Neutrophil (primary cell): ENCODE data around the gene CDH20.

Experiments
- H3K27ac ChIP-seq: fragments of 200-600 bp; sonication (generic); 2 replicates; pipeline ENCODE4 v1.5.1; 2016; ENCODE audit warnings: mild to moderate bottlenecking, moderate library complexity
- H3K27me3 ChIP-seq: fragments of 200-600 bp; sonication (generic); 2 replicates; pipeline ENCODE4 v1.6.0; 2016; ENCODE audit warnings: mild to moderate bottlenecking
- H3K36me3 ChIP-seq: fragments of 200-600 bp; sonication (generic); 2 replicates; pipeline ENCODE4 v1.5.1; 2017
- H3K4me1 ChIP-seq, 2 experiments: fragments of 200-600 bp in 1 of 2; sonication (generic) in 1 of 2; 1 replicate in 1 of 2; 2 replicates in 1 of 2; pipeline versions ENCODE4 v1.5.1 to v1.6.1; 2013 to 2016; ENCODE audit warnings: low read depth in 1 of 2, low read length in 1 of 2, mild to moderate bottlenecking in 1 of 2, moderate library complexity in 1 of 2; ENCODE audit not compliant: control insufficient read depth in 1 of 2, insufficient read depth in 1 of 2
- H3K4me3 ChIP-seq, 2 experiments: fragments of 200-600 bp in 1 of 2; sonication (generic) in 1 of 2; 1 replicate in 1 of 2; 2 replicates in 1 of 2; pipeline ENCODE4 v1.5.1; 2013 to 2016; ENCODE audit warnings: low read depth in 1 of 2, low read length in 1 of 2, mild to moderate bottlenecking in 1 of 2, moderate library complexity in 1 of 2
- H3K9me3 ChIP-seq: fragments of 200-600 bp; sonication (generic); 2 replicates; pipeline ENCODE4 v1.5.1; 2016
- CTCF ChIP-seq: fragments of 200-600 bp; sonication (generic); IDR thresholded peaks from 2 replicates; pipeline ENCODE4 v1.5.1; 2016; ENCODE audit warnings: antibody characterized with exemption

Gene CDH20

DNA sequence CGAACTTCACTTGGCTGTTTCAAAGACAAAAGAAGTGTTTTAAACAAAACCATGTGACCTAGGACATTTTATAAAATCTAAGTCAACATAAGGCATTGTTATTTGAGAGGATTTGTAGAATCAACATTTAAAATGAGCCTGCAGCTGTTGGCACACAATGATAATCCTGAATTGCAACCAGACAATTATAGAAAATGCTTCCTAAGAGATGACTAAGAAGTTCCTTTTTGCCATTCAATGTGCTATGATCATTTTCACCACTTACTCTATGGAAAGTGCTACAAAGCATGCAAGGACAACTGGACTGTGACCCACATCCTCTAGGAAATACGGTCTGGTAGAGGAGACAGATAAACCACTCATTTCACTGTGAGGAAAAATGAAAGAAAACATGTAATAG is 246.4 kb downstream of the CDH20 start:
- Histone ChIP-seq H3K4me1 (no peaks in the 10 kb centered on the region), H3K36me3 (no peaks in the 10 kb centered on the region), H3K9me3 (no peaks in the 10 kb centered on the region), H3K27me3 (peaks cover 43% of the 10 kb centered on the region), H3K4me3 (no peak overlapping the region), H3K27ac (no peak overlapping the region)
- no peak for TF ChIP-seq CTCF

DNA sequence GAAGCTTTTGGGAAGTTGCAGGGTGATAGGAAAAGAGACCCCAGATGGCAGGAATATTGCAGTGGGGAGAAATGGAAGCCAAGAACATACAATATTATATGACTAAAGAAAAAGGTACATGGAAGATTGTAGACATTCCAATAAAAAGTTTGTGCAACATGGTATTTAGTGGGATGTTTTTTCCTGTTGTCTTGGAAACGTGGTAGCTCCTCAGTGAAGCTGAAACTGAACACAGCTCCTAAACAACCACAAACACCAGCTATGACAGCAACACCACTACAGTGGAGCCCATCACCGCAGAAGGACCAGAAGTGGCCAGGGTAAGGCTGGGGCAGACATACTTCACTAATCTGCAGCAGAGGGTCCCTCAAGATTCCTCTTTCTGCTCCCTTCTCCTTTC is 246.8 kb downstream of the CDH20 start:
- H3K27ac ChIP-seq: no peak overlapping the region
- H3K36me3 ChIP-seq: no peaks in the 10 kb centered on the region
- no peak for TF ChIP-seq CTCF

DNA sequence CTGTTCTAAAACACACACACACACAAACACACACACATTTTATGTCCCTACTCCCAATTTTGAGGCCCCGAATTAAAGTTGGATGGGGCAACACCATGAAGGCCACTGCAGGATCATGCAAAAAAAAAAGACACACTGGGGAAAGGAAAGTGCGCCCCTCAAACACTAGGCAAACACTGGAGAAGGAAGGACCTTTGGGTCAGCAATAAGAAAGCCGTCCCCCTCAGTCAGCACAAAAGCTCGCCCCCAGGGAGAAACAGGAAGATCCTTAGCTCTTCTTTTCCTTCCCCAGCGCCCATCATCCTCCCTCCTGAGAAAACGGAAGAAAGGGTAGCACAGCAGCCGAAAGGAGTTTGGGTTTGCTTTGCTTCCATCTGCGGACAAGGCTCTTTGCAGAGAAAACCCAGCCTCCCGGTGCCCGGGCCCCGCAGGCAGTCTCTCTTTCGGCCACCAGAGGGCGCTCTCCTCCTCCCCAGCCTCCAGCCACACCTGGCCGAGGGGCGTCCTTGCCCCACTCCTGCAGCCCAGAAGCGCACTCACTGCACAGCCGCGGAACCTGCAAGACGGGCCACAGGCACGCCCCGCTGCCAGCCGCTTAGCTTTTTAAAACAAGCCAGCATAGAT is 248.5 kb downstream of the CDH20 start:
- peak; percentile 89 for TF ChIP-seq CTCF
- Histone ChIP-seq H3K27ac (no peak overlapping the region), H3K27me3 (peaks cover 52% of the 10 kb centered on the region), H3K36me3 (no peaks in the 10 kb centered on the region), H3K9me3 (no peaks in the 10 kb centered on the region), H3K4me3 (no peak overlapping the region), H3K4me1 (no peaks in the 10 kb centered on the region)

More for the DNA sequence above, 246.8 kb downstream of the CDH20 start:
- Histone ChIP-seq H3K4me1 (no peaks in the 10 kb centered on the region), H3K4me3 (no peak overlapping the region), H3K27me3 (peaks cover 48% of the 10 kb centered on the region), H3K9me3 (no peaks in the 10 kb centered on the region)

- Histone ChIP-seq H3K27me3 (peaks cover 58% of the 10 kb centered on the region), H3K4me1 (no peaks in the 10 kb centered on the region), H3K9me3 (no peaks in the 10 kb centered on the region), H3K36me3 (no peaks in the 10 kb centered on the region), H3K4me3 (no peak overlapping the region), H3K27ac (no peak overlapping the region)
- no peak for TF ChIP-seq CTCF
These were observed 249.0 kb downstream of the CDH20 start for GRCh38 chr18:61582202-61582710.

- H3K4me1 ChIP-seq: no peaks in the 10 kb centered on the region
- H3K9me3 ChIP-seq: no peaks in the 10 kb centered on the region
- H3K36me3 ChIP-seq: no peaks in the 10 kb centered on the region
- no peak overlapping the region for H3K4me3 ChIP-seq
- TF ChIP-seq CTCF: no peak
- no peak overlapping the region for H3K27ac ChIP-seq
- peaks cover 56% of the 10 kb centered on the region for H3K27me3 ChIP-seq
These were observed 250.3 kb downstream of the CDH20 start for GRCh38 chr18:61583548-61583947.
